ENCODE results near the gene ZNF341.
"Not testable (repeated sequence)": the region's sequence is repeated elsewhere in the genome, so short reads cannot be mapped to it uniquely, and the experiment has no call there.

The ZNF341 gene

DNA sequence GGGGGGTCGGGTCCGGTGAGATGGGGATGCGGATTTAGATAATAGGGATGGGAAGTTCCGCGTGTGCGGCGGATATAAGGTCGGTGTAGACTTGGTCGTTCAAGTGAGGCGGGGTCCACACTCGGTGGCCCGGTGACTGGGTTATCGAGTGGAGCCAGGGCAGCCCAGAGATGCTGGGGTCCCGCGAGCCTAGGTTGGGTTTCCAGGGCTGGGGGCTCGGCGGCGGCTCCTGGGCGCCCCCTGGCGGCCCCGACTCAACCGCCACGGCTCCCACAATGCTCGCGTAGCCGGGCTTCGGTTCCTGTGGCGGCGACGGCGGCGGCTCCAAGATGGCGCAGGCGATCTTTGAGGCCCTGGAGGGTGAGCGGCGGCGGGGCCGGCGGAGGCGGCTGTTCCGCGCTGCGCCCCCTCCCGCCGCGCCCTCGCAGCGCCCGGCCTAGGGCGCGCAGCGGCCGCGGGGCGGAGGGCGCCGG is at the start of gene ZNF341:
Gene ZNF341 (plus strand): TSS at position 304 of the 473 bp plus-strand sequence. CDS start 26 bp downstream, at position 330.
- peak; percentile 23 to 96 (median 90) for DNase-seq

DNA sequence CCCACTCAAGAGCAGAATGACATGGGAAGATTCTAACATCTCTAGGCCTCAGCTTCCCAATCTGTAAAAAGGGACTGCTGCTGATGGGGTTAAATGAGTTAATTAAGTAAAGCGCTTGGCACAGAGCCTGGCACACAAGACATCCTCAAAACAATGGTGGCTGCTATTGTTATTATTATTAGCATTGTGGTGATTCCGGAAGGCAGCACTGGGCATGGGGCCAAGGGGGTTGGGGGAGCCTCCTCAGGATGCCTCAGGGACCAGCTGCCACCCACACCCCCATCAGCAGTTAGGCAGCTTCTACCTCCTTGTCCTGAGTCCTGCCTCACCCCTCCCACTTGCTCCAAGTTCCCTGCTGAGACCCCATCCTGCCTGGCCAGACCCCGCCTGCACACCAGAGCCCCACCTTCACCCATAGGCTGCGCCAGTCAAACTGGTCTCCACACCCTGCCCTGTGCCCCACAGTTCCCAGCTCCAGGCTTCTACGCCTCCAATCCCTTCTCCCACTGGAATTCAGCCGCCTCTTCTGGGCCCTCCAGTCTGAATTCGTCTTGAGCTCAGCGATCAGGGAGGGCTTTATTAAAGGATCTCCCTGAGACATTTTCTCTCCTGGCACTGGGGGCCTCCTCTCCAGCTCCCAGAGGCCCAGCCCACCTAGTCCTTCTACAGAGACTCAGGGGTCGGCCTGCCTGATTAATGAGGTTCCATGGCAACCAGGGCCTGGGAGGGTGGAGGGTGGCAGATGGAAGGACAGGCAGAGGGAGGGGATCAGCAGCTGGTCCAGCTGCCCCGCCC is 47.1 kb upstream of the ZNF341 start:
- DNase-seq = no peak

DNA sequence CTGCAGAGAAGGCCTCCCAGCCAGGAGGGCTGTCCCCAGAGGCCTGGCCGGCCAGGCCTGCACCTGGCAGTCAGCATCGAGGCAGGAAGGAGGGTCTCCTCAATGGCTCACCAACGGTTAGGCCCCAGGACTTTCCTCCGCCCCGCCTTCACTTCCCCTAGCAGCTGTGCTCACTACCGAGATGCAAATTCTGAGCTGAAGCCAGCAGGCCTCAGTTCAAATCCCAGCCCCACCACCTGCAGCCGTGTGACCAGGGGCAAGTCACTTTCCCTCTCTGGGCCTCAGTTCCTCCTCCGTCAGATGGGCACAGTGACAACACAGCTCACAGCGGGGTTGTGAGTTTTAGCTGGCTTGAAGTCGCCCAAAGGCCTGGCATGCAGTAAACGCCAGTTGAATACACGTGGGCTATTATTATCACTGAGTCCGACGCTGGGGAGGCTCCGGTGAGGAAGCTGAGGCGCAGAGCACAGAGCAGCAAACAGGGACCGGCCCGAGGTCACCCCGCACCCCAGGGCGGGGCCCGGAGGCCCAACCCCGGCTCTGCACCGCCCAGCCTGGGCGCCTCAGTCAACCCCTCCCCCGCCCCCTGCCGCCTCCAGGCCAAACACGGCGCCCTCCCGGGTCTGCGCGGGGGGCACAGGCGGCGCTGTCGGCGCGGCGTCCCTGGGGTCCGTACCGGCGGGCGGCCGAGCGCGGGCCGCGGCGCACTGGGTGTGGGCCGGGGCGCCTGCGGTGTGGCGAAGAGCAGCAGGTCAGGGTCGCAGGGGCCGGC is 46.3 kb upstream of the ZNF341 start:
- DNase-seq = no peak

DNA sequence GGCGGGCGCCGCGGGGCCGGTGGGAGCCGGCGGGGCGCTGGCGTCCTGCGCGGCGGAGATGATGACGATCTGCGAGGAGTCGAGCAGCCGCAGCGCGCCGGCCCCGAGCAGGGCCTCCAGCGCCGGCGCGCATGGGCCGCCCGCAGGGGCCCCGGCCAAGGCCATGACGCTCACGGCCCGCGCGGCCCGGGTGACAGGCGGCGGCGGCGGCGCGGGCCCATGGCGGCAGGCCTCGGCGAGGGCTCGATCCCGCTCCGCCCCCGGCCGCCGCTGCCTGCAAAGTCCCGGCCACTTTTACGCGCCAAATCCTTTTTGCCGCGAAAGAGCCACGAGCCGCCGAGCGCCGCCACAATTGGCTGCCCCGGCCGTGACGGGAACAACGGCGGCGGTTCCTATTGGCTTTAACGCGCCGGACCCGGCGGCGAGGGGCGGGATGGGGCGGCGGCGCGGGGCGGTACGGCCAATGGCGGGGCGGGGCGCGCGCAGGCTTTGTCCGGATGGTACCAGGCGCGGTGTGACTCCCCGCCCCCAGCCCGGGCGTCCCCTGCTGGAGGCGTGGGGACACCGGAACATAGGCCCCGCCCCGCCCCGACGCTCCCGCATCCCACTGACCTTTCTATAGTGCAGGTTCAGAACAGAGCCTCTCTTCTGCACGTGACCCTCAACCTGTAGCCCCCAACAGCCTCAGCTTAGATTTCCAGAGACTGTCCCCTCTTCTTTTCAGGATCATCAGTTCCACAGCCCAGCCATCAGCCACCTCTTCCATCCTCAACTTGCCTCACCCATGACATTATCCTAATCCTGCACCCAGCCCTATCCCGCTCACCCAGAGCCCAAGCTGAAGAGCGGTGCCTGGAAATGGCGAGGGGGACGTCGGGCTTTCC is 45.5 kb upstream of the ZNF341 start, which contains the start of gene E2F1:
Gene E2F1 (minus strand): TSS at position 286 of the 884 bp plus-strand sequence. CDS start 121 bp downstream, at position 165.
- peak; percentile 58 to 98 (median 92) for DNase-seq

DNA sequence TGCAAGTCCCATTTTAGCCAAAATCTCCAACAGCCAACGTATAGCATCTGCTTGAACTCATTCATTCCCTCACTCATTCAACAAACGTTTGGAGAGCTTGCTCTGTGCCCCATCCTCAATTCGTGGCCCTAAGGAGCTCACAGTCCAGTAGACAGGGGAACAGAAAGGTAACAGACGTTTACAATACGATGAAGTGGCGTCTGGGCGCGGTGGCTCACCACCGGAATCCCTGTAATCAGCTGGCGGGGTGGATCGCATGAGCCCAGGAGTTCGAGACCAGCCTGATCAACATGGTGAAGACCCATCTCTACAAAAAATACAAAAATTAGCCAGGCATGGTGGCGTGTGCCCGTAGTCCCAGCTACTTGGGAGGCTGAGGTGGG is 44.8 kb upstream of the ZNF341 start:
- DNase-seq = no peak

DNA sequence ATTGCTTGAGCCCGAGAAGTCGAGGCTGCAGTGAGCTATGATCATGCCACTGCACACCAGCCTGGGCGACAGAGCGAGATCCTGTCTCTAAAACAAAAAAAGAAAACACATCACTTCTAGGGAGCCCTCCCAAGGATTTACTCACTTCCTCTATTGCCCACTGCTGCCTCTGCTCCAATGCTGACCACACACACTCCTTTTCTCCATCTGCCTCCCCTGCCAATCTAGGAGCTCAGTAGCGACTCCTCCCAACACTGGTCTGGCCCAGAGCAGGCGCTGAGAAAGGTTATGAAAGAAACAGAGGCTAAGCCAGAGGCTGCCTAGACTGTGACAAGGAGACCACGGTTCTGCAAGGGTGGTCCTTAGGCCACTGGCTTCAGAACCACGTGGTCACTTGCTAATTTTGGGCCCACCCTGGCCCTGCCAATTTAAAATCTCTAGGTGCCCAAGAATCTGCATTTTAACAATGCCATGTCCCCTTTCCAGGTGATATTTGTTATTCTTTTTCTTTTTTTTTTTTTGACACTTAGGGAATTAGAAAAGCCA is 44.4 kb upstream of the ZNF341 start:
- DNase-seq = peak in 1 of 56 donors; percentile 12

DNA sequence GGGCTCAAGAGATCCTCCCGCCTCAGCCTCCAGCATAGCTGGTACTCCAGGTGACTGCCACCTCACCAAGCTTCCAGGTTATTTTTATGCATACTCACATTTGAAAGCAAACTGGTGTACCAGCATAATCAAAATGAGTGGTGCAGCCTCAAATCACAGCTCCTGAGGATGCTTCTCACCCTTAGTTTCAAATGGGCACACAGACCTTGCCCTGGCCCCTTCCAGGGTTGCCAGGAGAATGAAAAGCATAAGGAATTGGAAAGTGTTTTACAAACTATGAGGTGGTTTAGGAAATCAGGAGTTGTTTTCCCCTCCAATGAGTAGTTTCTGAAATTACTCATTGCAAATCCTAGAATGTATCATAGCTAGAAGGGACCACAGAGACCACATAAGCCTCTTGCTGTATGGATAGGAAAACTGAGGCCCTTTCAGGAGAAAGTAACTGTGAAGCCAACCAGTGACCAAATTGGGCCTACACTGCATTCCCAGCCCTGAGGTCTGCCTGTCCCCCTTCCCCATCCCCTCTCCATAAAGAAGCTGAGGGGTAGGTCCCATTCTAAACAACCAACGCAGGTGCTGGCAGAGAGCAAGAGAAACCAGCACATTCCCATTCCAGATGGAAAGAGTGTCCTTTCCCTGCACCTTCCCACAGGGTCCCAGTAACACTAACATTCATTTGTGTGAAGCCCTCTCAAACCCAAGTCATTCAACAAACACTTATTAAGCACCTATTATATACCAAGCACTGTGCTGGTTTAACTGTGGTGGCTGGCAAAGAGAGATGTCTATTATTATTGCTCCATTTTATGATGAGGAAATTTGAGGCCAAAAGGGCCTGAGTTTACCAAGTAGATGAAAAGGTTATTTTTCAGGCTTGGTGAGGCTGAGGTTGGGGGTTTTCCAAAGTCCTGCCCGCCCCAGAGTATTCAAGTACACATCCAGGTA is 43.5 kb upstream of the ZNF341 start:
- DNase-seq = no peak

DNA sequence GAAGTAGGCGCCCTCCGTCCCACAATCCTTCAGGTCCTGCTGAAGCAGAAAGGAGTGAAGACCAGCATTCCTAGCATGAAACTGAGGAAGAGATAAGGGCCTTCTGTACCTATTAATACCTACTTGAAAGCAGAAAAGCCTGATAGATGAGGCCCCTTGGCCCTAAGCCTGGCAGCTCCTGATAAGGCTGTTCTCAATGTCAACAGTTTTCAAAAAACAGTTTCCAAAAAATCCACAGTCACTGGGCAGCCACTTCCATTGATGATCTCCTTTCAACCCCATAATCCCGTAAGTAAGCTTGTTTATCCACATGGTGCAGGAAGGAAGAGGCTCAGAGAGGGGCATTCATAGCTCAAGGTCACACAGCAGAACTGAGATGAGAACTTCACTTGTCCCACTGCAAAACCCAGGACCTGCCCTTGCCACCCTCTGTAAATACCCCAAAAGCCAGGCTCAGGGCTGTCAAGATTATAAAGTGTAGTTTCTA is 42.8 kb upstream of the ZNF341 start:
- DNase-seq = no peak

DNA sequence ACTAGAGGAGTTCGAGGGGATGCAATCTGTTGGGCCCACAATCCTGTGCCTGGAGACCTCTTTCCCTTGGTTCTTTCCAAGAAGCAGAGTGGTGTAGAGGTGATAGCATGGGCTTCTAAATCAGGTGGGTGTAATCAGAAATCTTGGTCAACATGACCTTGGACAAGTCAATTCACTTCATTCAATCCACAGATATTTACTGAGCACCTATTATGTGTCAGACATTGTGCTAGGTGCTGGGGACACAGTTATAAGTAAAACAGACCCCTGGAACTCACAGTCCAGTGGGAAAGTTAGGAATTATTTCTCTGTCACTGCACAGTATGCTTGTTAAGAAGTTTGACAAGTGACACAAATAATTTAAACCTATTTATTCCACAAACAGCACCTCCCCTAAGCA is 42.3 kb upstream of the ZNF341 start:
- no peak for DNase-seq

DNA sequence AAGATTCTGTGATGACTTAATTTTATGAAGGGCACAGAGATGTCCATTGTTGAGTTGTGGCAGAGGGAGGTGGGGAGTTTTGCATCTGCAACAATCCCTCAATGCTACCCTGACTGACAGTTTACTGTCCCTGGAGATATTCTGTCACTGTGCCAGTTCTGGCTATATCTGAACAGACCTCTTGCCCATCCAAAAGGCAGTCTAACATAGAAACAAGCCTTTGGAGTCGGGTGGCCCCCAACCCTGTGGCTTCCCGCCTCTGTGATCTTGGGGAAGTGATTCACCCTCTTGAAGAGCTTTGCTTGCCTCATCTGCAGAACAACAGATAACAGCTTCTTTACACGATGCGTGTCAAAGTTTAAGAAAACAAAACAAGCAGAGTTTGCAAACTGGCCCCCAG is 41.8 kb upstream of the ZNF341 start:
- peak in 29 of 56 donors; percentile 9 to 64 (median 41) for DNase-seq

DNA sequence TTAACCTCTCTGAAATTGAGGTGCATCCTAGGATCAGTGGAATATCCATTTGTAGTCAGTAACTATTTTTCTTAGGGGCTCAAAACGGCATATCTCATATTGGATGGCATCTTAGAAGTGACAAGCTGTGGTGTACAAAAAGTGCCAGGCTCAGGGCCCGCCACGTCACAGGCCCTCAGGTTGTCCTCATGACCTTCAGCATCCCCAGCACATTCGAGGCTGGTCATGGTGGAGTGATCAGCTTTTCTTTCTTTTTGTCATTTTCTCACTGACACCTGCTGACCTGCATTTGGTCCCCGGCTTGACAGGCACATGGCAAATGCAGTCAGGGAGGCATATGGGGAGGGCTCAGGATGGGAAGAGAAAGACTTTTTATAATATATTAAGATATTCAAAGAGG is 38.5 kb upstream of the ZNF341 start:
- peak in 3 of 56 donors; percentile 39 to 57 (median 47) for DNase-seq

DNA sequence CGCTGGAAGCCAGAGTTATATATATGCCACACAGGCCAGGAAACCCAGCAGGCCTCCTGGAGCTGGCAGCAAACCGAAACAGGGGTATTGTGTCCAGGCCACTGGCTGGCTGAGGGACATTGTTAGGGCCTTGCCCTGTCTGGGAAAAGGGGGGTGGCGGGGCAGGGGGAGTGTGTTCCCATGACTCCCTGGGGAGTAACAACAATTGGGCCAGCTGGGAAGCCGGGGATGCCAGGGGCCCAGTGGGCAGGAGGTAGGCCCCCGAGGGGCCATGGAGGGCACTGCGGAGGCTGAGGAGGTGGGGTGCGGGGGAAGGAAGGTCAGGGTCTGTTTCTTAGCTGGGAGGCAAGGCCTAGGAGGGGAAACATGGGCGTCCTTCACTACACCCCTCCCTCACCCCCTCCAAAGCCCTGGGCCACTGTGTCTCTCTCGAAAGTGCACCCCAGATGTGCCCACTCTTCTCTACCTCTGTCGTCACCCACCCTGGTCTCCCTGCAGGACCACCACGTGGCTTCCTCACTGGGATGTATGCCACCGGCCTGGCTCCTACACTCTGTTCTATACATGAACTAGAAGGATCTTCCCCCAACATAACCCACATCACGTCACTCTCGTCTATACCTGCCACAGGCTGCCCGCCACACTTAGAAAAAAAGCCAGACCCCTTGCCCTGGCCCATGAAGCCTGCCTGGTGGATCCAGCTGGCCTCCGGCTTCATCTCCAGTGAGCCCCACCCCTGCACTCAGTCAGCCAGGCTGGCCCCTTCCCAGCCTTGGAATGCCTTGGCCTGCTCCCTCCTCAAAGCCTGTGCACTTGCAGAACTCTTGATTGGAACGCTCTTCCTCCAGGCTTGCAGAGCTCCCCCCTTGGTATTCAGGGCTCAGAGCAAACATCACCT is 37.8 kb upstream of the ZNF341 start:
- peak in 52 of 56 donors; percentile 21 to 89 (median 76) for DNase-seq

DNA sequence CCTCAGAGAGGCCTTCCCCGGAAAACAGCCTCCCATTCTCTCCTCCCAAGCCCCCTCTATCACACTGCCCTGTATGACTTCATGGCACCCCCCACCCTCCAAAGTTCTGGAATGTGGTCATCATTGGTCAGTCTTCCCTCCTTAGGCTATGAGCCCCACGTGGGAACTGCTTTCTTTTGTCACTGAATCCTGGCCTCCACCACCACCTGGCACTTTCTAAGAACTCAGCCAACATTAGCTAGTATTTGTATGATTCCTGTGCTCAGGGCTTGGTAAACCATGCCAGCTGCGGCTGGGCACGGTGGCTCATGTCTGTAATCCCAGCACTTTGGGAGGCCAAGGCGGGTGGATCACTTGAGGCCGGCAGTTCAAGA is 37.2 kb upstream of the ZNF341 start:
- peak in 8 of 56 donors; percentile 28 to 58 (median 44) for DNase-seq

DNA sequence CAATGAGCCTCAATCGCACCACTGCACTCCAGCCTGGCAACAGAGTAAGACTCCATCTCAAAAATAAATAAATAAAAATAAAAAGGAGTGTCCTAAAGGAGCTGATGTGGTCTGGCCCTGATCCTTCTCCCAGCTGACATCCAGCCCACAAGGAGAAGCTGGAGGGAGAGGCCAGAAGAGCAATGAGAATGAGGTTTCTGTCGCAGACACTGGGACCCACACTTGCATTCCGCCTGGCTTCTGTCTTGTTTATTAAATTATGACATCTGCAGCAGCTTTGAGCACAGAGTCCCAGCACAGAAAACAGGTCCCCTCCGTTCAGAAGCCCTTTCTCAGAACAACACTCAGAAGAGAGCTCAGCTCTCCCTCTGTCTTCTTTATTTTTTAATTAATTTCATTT is 35.3 kb upstream of the ZNF341 start:
- no peak for DNase-seq

DNA sequence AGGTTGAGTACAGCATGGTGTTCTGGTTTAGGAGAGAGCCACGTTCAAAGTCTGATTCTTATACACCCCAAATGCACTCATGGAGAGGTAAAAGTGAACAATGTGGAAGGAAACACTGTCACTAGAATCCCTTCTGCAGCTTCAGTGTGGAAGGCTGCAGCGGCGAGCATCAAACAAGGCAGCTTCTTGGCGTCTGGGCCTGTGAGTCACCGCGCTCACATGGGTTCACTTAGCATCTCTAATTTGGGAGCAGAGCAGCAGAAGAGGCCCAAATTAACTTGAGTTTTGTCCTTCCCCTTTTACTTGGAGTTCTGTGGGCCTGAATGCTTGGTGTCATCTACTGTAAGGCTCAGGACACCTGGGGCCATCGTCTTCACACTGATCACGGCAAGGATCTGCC is 34.7 kb upstream of the ZNF341 start:
- peak in 40 of 56 donors; percentile 9 to 87 (median 54) for DNase-seq

DNA sequence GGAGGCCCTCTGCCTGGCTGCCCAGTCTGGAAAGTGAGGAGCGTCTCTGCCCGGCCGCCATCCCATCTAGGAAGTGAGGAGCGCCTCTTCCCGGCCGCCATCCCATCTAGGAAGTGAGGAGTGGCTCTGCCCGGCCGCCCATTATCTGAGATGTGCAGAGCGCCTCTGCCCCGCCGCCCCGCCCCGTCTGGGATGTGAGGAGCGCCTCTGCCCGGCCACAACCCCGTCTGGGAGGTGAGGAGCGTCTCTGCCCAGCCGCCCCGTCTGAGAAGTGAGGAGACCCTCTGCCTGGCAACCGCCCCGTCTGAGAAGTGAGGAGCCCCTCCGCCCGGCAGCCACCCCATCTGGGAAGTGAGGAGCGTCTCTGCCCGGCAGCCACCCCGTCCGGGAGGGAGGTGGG is 32.8 kb upstream of the ZNF341 start:
- not testable (repeated sequence) for DNase-seq

DNA sequence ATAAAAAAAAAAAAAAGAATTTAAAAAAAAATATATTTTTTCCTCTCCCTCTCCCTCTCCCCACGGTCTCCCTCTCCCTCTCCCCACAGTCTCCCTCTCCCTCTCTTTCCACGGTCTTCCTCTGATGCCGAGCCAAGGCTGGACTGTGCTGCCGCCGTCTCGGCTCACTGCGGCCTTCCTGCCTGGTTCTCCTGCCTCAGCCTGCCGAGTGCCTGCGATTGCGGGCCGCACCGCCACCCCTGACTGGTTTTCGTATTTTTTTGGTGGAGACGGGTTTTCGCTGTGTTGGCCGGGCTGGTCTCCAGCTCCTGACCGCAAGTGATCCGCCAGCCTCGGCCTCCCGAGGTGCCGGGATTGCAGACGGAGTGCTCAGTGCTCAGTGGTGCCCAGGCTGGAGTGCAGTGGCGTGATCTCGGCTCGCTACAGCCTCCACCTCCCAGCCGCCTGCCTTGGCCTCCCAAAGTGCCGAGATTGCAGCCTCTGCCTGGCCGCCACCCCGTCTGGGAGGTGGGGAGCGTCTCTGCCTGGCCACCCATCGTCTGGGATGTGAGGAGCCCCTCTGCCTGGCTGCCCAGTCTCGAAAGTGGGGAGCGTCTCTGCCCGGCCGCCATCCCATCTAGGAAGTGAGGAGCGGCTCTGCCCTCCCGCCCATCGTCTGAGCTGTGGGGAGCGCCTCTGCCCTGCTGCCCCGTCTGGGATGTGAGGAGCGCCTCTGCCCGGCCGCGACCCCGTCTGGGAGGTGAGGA is 30.9 kb upstream of the ZNF341 start:
- DNase-seq = not testable (repeated sequence)

Measured in nucleus accumbens (tissue), 56 donors.